HTR-8/SVneo (cell line): ENCODE measurements around the gene CENPF.
"Not testable (repeated sequence)": the region's sequence is repeated elsewhere in the genome, so short reads cannot be mapped to it uniquely, and the experiment has no call there.

ENCODE experiments used
- DNase-seq: peaks from one replicate; pipeline ENCODE4 v3.0.0; 2011; ENCODE audit warnings: low spot score, mixed read lengths; ENCODE audit not compliant: insufficient read length
- FAIRE-seq: peaks from 2 replicates; lab custom pipeline; 2011; peaks lifted over from hg19 to GRCh38; lab: Jason Lieb, UNC

CENPF gene

DNA sequence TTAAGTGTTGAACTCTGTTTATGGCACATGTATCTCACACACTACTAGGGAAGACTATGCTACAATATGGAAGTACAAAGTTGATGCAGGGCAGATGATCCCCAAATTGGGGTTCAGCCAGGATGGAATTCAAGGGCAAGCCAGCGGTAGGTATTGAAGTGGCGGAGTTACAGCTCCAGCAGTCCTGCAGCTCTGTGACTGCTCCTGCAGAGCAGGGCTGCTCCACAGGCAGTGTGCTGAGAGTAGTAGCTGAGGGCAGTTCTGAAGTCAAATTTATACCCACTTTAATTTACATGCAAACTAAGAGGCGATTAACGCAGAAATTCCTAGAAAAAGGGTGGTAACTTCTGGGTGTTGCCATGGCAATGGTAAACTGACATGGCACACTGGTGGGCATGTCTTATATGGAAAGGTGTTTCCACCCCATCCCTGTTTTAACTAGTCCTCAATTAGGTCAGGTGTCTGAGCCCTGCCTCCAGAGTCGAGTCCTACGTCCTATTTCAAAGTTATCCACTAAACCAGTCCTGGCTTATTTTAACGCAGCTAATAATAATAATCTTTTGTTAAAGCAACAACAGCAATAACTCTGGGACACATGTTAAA, 20.6 kb upstream of the CENPF start:
- FAIRE-seq (no peak), DNase-seq (no peak)

- DNase-seq, result no peak
- FAIRE-seq, result no peak
These were observed 19.9 kb upstream of the CENPF start for GRCh38 chr1:214583113-214583512.

GRCh38 chr1:214583824-214584554, 19.0 kb upstream of the CENPF start:
- no peak for FAIRE-seq
- no peak for DNase-seq

- FAIRE-seq (no peak), DNase-seq (peak; percentile 53)
These were observed 17.9 kb upstream of the CENPF start for GRCh38 chr1:214584805-214585766.

DNA sequence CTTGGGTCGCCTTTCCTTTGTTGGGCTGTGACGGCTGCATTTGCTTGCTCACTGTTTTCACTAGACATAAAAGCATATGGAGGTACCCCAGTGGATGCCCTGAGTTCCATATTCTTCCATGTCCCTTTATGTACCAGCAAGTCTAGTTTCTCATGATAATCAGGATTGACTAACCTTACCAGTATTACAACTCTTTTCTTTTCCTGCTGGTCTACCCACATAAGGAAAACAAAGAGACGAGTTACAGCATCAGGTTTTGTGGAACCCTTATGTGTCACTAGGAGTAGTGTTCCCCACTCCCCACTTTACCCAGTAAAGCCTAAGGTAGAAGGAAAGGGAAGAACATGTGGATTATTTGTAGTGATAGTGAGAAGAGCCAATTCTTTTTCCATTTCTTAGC, 16.4 kb upstream of the CENPF start:
- FAIRE-seq (no peak), DNase-seq (no peak)

GRCh38 chr1:214587165-214587564, 15.8 kb upstream of the CENPF start:
- DNase-seq, result no peak
- FAIRE-seq, result no peak

DNA sequence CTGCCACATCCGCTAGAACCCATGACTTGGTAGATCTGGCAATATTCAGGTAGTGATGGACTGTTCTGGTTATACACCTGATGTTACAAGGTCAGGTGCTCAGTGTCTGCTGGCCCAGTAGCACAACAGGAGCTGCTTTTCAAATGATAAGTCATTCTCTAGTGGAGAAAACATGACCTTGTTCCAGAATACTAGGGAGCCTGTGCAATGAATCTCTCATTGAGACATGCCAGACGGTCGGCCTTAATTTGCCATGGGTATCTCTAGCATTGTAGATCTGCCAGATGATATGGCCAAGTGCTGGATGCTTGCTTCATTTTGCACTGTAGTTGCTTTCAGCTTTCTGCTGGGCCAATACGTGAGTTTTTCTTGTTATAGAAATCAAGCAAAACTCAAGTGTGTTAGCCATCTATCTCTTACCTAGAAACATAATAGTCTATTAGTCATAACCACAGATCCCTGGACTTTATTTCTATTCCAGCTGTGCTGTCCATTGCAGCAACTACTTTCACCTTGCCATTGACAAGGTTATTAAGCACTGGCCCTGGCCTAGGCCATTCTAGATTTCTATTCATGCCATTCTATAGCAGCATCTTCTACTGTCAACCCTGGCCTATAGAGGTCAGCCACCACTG, 13.9 kb upstream of the CENPF start:
- FAIRE-seq, result no peak
- no peak for DNase-seq

- no peak for DNase-seq
- FAIRE-seq, result no peak
These were observed 12.3 kb upstream of the CENPF start for GRCh38 chr1:214590696-214591095.

DNA sequence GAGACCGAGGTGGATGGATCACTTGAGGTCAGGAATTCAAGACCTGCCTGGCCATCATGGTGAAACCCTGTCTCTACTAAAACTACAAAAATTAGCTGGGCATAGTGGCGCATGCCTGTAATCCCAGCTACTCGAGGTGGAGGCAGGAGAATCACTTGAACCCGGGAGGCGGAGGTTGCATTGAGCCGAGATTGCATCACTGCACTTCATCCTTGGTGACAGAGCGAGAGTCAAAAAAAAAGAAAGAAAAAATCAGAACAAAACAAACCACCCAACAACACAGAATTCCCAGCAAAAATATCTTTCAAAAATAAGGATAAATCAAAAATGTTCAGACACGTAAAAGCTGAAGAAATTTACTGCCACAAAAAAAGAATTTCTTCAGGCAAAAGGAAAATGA, 11.1 kb upstream of the CENPF start:
- not testable (repeated sequence) for DNase-seq, FAIRE-seq

DNA sequence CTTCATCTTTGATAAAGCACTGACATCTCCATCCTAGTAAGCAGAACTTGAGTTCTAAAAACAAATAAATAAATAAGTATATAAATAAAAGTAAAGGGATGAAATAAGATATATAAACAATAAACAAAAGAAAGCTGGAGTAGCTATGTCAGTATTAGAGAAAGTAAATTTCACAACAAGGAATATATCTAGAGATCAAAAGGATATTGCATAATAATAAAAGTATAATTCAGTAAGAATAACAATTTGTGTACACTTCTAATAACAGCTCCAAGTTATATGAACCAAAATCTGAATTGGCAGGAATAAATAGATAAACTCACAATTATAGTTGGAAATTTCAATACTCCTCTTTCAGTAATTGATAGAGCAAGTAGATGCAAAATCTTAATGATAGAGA, 9.8 kb upstream of the CENPF start:
- no peak for DNase-seq
- FAIRE-seq, result no peak

- FAIRE-seq (no peak), DNase-seq (no peak)
These were observed 841 bp downstream of the CENPF start for GRCh38 chr1:214603819-214604252.

DNA sequence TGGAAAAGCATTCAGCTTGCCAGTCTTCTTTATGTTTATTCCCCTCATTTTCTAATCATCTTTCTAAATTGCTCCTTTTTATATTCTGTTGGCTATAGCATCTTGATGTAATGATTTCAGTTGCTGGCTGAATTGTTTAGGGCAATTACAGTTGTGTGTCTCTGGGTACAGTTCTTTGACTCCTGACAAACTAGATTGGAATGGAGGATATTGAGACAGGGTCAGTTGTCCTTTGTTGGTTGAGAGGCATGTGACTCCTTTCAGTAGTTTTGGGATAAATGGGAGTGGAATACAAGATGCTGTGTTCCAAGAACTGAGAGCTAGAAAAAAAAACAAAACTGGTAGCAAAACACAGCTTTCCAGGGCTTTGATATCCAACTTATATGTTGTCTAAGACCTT, 1.5 kb downstream of the CENPF start:
- DNase-seq, result no peak
- FAIRE-seq, result no peak

GRCh38 chr1:214605484-214605883, 2.5 kb downstream of the CENPF start:
- DNase-seq, FAIRE-seq: not testable (repeated sequence)

- DNase-seq, FAIRE-seq: not testable (repeated sequence)
These were observed 3.2 kb downstream of the CENPF start for GRCh38 chr1:214605933-214606925.

- FAIRE-seq, DNase-seq: not testable (repeated sequence)
These were observed 4.7 kb downstream of the CENPF start for GRCh38 chr1:214607492-214608215.

DNA sequence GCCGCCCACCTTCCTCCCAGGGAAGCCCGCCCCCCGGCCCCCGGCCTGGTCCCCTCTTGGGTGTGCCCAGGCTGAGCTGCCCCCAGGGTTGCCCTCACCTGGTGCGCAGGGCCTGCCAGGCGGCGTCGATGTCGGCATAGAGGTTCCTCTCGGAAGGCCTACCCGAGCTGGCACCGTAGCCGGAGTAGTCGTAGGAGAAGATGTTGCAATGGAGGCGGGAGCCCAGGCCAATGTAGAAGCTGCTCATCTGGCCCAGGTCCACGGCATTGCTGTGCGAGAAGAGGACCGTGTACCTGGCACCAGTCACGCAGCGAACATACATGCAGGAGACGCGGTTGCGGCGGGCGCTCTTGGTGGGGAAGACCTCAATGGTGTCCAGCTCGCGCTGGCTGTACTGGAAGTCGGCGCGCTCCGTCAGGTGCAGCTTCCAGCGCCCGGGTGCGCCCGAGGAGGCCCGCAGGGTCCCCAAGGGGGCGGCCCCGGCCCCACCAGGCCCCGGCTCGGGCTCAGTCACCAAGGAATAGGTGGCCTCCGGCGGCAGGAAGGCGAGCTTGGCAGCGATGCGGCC, 5.3 kb downstream of the CENPF start:
- FAIRE-seq, DNase-seq: not testable (repeated sequence)

DNA sequence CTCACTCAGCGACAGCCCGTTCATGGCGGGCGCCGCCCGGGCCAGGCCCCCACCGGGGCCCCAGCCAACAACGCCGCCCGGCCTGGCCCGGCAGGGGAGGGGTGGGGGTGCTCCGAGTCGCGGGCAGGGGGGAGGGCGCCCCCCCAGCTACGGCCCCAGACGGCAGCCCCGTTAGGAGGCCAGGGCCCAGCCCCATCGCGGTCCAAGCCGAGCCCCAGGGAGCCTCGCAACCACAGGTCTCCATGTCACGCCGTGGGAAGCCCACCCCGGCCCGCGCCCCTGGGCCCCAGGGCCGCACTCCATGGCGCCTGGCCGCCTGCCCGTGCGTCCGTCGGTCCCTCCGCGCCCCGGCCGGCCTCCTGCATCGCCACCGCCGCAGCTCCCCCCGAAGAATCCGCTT, 5.8 kb downstream of the CENPF start:
- FAIRE-seq, DNase-seq: not testable (repeated sequence)

- no peak for FAIRE-seq
These were observed 6.7 kb downstream of the CENPF start for GRCh38 chr1:214609692-214610091.

More at GRCh38 chr1:214609692-214610091, 6.7 kb downstream of the CENPF start:
- DNase-seq, result no peak
